GM06990 (cell line): ENCODE measurements around the gene TRIM22.
"Not testable (repeated sequence)": the region's sequence is repeated elsewhere in the genome, so short reads cannot be mapped to it uniquely, and the experiment has no call there.

Experiments used
- DNase-seq: peaks from one replicate; pipeline ENCODE4 v3.0.0-alpha.2; 2011; ENCODE audit not compliant: insufficient read length; ENCODE audit errors: extremely low read depth
- H3K27me3 ChIP-seq: replicated peaks from 2 replicates; pipeline ENCODE4 v1.6.0; 2011; ENCODE audit warnings: low read length; ENCODE audit not compliant: control insufficient read depth, insufficient read depth
- H3K36me3 ChIP-seq: 2 replicates; pipeline ENCODE4 v1.5.1; 2011; ENCODE audit warnings: low read length; ENCODE audit not compliant: control insufficient read depth, insufficient read depth
- H3K4me3 ChIP-seq: replicated peaks from 2 replicates; pipeline ENCODE4 v1.5.1; 2011; ENCODE audit warnings: low read depth, mild to moderate bottlenecking, control low read depth, low read length
- TF ChIP-seq, protein P1 (sequence below): IDR thresholded peaks from 2 replicates; pipeline ENCODE4 v1.5.1; 2011; ENCODE audit warnings: low read length, control low read depth, mild to moderate bottlenecking, inconsistent platforms; ENCODE audit not compliant: insufficient read depth, poor library complexity, severe bottlenecking

TRIM22 gene, protein sequence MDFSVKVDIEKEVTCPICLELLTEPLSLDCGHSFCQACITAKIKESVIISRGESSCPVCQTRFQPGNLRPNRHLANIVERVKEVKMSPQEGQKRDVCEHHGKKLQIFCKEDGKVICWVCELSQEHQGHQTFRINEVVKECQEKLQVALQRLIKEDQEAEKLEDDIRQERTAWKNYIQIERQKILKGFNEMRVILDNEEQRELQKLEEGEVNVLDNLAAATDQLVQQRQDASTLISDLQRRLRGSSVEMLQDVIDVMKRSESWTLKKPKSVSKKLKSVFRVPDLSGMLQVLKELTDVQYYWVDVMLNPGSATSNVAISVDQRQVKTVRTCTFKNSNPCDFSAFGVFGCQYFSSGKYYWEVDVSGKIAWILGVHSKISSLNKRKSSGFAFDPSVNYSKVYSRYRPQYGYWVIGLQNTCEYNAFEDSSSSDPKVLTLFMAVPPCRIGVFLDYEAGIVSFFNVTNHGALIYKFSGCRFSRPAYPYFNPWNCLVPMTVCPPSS

DNA sequence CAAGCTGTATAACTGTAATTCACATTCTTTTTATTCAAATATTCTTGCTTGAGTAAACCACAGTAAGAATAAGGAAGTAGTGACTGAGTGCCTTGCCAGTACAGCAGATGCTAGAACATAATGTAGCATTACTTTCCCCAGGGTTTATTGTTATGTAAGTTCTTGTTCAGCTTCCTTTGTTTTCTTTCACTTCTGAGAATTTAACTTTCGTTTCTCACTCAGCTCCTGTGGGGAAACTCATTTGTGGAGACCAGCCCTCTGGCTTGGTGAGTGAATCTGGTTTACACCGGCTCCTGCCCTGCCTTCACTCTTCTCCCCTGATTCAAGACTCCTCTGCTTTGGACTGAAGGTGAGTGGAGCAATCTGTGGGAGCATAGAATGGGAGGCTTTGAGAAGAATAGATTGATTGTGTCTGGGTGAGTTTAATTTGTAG, at the start of gene TRIM22:
TSS of gene TRIM22 (plus strand) at position 240 of the 433 bp plus-strand sequence. CDS start 6,443 bp downstream, outside the sequence.
- H3K36me3 ChIP-seq = no peaks in the 10 kb centered on the region; the same call in 1 of the 2 replicates
- H3K27me3 ChIP-seq = no peaks in the 10 kb centered on the region
- peak within 1 kb of the TSS; percentile 64 for H3K4me3 ChIP-seq
- DNase-seq = peak; percentile 71
- TF ChIP-seq, protein P1, sequence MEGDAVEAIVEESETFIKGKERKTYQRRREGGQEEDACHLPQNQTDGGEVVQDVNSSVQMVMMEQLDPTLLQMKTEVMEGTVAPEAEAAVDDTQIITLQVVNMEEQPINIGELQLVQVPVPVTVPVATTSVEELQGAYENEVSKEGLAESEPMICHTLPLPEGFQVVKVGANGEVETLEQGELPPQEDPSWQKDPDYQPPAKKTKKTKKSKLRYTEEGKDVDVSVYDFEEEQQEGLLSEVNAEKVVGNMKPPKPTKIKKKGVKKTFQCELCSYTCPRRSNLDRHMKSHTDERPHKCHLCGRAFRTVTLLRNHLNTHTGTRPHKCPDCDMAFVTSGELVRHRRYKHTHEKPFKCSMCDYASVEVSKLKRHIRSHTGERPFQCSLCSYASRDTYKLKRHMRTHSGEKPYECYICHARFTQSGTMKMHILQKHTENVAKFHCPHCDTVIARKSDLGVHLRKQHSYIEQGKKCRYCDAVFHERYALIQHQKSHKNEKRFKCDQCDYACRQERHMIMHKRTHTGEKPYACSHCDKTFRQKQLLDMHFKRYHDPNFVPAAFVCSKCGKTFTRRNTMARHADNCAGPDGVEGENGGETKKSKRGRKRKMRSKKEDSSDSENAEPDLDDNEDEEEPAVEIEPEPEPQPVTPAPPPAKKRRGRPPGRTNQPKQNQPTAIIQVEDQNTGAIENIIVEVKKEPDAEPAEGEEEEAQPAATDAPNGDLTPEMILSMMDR = no peak

DNA sequence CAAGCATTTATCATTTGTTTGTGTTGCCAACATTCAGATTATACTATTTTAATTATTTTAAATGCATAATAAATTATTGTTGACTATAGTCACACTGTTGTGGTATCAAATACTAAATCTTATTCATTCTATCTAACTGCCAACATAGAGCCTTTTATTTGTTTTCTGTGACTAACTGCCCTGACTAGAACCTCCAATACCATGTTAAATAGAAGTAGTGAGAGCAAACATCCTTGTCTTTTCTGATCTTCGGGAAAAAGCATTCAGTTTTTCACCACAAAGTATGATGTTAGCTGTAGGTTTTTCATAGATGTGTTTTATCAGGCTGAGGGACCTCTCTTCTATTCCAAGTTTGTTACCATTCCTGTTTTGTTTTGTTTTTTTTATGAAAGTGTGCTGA, 49.6 kb upstream of the TRIM22 start:
- TF ChIP-seq, protein P1 = no peak
- no peak overlapping the region for H3K4me3 ChIP-seq
- no peaks in the 10 kb centered on the region for H3K27me3 ChIP-seq
- no peak for DNase-seq
- H3K36me3 ChIP-seq = peaks cover 7% of the 10 kb centered on the region

DNA sequence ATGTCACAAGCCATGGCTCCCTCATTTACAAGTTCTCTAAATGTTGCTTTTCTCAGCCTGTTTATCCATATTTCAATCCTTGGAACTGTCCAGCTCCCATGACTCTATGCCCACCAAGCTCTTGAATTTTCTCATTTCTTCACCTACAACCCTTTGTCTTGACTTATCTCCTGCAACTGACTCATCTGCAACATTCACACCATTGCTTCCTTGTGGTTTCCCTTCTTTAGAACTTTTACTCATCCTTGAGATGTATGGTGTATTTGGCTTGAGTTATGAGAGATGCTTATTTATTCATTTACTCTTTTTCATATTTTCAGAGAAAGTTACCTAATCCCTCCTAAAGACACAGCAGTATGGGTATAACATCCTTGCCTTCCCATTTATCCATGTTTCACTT, 46.0 kb upstream of the TRIM22 start:
- DNase-seq = no peak
- TF ChIP-seq, protein P1 = no peak
- no peaks in the 10 kb centered on the region for H3K27me3 ChIP-seq
- peaks cover 7% of the 10 kb centered on the region for H3K36me3 ChIP-seq
- no peak overlapping the region for H3K4me3 ChIP-seq

DNA sequence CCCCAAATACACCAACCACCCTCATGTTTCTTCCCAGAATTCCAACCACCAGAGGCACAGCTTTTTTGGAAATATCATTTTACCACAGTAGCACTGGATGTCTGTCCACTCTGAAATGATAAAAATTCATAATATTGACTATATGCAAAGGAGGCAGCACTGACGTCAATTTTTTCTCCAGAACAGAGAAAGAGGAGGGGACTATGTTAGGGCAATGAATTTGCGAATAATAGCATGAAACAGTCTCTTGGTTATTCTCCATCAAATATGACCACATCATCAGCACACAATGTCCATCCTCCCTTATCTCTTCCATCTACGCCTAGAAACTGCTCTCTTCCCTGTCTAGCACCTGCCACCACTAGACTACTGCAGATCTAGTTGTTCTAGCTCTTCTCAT, 43.5 kb upstream of the TRIM22 start:
- TF ChIP-seq, protein P1 = no peak
- no peaks in the 10 kb centered on the region for H3K27me3 ChIP-seq
- peaks cover 7% of the 10 kb centered on the region for H3K36me3 ChIP-seq
- no peak overlapping the region for H3K4me3 ChIP-seq
- no peak for DNase-seq

DNA sequence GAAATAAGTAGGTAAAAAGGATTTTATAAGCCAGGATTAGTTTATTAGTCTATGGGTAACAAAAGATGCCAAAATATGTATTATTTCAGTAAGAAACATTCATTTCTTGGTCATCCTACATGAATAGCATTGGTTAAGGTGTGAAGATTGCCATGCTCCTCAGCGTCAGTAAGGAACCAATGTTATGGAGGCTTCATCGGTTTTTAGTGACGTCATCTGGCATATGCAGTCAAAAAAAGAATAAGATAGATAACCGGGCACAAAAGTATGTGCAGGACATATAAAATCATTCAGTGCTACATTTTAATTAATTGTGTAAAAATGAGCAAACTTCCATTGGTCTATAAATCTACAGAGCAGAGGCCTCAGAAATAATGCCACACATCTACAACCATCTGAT, 34.1 kb upstream of the TRIM22 start:
- DNase-seq = no peak
- no peaks in the 10 kb centered on the region for H3K36me3 ChIP-seq
- no peak overlapping the region for H3K4me3 ChIP-seq
- TF ChIP-seq, protein P1 = no peak
- H3K27me3 ChIP-seq = no peaks in the 10 kb centered on the region

DNA sequence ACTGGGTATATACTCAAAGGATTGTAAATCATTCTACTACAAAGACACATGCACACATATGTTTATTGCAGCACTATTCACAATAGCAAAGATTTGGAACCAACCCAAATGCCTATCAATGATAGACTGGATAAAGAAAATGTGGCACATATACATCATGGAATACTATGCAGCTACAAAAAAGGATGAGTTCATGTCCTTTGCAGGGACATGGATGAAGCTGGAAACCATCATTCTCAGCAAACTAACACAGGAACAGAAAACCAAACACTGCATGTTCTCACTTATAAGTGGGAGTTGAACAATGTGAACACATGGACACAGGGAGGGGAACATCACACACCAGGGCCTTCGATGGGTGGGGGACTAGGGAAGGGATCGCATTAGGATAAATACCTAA, 32.6 kb upstream of the TRIM22 start:
- H3K4me3 ChIP-seq, DNase-seq, H3K36me3 ChIP-seq, H3K27me3 ChIP-seq: not testable (repeated sequence)
